ENCODE results near the gene TSGA10IP.

Gene TSGA10IP

DNA sequence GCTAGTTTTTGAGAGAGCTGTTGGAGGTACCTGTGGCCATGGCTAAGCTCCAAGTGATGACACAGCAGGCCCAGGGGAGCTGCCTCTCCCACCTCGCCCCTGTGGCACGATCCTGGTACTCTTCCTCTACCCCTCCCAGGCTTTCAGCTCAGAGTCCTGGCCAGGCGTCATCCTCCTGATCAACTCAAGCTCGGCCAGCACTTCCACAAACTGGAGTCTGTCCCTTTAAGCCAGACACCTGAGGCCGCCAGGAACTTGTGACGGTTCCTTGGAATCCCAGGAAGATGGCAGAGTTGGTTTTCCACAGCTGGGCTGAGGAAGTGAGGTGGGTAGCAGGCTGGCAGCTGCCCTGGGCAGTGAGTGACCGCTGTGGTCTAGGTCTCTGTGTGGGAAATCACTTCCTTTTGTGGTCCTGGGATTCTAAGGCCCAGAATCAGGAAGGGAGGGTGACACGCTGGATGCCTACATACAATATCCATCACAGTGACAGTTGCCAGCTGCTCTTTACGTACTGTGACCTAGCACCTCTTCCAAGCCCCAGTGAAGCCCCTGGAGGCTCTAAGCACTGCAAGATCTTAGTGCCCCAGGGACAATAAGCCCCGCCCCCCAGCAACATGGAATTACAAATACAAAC is 63.3 kb downstream of the TSGA10IP start:
- no peak for DNase-seq
